ENCODE measurements around the gene MRPS14. TPM values are rescaled to one million over a fixed set of nuclear protein-coding genes. Genes with fewer than 3 reads are reported as not detected.

MRPS14 gene
- total RNA-seq, 4 donors from 2014 or later, result 12.0 to 21.5 (median 15.8) TPM

DNA sequence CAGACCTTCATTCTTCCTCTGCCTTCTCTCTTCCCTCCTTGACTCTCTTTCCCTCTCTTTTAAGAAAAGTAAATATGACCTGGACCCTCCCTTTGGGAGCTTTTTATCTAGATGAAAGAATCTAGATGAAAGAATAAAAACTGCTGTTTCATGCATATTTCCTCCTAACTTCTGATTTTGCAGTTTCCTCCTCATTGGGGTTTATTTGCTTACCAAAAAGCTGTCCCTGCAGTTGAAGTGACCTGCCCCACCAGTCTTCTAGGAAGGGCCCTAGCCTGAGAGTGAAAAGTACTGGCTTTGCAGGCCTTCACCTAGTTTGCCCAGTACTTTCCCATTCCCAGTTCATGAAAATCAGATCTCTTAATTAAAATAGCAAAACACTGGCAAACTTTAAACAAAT is 51.8 kb downstream of the MRPS14 start:
- Histone ChIP-seq H3K4me1 (peaks cover 0 to 13% (median 1%) of the 10 kb centered on the region in 4 donors), H3K36me3 (peaks cover 0 to 9% (median 0%) of the 10 kb centered on the region in 3 donors), H3K4me3 (no peak overlapping the region), H3K27me3 (no peaks in the 10 kb centered on the region), H3K27ac (peak overlapping the region in 2 of 4 donors; percentile 2 to 53), H3K9me3 (no peaks in the 10 kb centered on the region)
- DNase-seq, result no peak
- TF ChIP-seq POLR2A (IDR thresholded peaks at IDR 0.05), result no peak
- TF ChIP-seq, protein P1, sequence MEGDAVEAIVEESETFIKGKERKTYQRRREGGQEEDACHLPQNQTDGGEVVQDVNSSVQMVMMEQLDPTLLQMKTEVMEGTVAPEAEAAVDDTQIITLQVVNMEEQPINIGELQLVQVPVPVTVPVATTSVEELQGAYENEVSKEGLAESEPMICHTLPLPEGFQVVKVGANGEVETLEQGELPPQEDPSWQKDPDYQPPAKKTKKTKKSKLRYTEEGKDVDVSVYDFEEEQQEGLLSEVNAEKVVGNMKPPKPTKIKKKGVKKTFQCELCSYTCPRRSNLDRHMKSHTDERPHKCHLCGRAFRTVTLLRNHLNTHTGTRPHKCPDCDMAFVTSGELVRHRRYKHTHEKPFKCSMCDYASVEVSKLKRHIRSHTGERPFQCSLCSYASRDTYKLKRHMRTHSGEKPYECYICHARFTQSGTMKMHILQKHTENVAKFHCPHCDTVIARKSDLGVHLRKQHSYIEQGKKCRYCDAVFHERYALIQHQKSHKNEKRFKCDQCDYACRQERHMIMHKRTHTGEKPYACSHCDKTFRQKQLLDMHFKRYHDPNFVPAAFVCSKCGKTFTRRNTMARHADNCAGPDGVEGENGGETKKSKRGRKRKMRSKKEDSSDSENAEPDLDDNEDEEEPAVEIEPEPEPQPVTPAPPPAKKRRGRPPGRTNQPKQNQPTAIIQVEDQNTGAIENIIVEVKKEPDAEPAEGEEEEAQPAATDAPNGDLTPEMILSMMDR (IDR thresholded peaks at IDR 0.05), result no peak

DNA sequence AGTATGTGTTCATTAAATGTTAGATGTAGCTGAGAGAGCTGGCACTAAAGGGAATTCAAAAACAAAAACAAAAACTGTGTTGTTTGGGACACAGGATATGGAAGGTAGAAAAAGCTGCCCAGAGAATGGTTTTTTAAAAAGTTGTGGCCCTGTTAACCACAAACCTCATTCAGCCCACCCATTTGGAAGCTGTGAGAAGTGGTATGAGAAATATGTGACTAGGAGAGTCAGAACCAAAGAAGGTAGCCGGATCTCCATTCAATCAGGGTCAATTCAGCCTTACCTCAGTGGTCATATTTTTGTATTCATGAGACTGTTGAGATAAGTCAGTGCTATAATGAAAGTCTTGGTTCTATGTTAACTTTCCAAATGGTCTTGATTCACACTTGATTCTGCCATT is 53.2 kb downstream of the MRPS14 start:
- TF ChIP-seq POLR2A (IDR thresholded peaks at IDR 0.05), result no peak
- TF ChIP-seq, protein P1 (IDR thresholded peaks at IDR 0.05), result no peak
- Histone ChIP-seq H3K9me3 (no peaks in the 10 kb centered on the region), H3K27ac (peak overlapping the region in 3 of 4 donors; percentile 65 to 73 (median 69)), H3K36me3 (peaks cover 0 to 8% (median 0%) of the 10 kb centered on the region in 3 donors), H3K4me1 (peaks cover 0 to 26% (median 9%) of the 10 kb centered on the region in 4 donors), H3K27me3 (no peaks in the 10 kb centered on the region), H3K4me3 (no peak overlapping the region)
- no peak for DNase-seq

DNA sequence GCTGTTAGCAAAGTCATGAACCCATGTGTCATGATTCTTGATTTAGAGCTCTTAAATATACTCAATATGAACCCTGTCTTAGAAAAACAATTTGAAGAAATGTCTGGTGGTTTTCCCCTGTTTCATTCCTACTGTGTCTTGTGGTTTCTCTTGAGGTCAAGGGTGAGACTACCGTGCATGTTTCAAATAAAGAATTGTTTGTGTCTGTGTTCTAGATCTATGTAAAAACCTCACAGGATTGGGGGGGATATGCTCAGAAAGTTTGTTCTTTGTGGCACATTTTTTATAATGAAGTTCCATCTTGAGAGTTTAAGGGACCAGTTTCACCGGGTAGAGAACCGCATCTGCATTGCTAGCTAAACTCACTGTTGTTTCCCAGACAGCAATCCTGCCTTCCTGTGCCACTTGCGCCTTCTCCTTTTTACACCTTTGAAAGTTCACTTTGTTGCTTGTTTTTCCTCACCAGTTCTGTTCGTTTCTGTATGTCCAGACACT is 54.4 kb downstream of the MRPS14 start:
- Histone ChIP-seq H3K36me3 (no peaks in the 10 kb centered on the region), H3K4me1 (peaks cover 0 to 31% (median 16%) of the 10 kb centered on the region in 4 donors), H3K27me3 (no peaks in the 10 kb centered on the region), H3K4me3 (no peak overlapping the region), H3K27ac (peak overlapping the region; percentile 65 to 73 (median 70)), H3K9me3 (no peaks in the 10 kb centered on the region)
- no peak for DNase-seq
- no peak for TF ChIP-seq POLR2A (IDR thresholded peaks at IDR 0.05)
- TF ChIP-seq, protein P1 (IDR thresholded peaks at IDR 0.05), result no peak

DNA sequence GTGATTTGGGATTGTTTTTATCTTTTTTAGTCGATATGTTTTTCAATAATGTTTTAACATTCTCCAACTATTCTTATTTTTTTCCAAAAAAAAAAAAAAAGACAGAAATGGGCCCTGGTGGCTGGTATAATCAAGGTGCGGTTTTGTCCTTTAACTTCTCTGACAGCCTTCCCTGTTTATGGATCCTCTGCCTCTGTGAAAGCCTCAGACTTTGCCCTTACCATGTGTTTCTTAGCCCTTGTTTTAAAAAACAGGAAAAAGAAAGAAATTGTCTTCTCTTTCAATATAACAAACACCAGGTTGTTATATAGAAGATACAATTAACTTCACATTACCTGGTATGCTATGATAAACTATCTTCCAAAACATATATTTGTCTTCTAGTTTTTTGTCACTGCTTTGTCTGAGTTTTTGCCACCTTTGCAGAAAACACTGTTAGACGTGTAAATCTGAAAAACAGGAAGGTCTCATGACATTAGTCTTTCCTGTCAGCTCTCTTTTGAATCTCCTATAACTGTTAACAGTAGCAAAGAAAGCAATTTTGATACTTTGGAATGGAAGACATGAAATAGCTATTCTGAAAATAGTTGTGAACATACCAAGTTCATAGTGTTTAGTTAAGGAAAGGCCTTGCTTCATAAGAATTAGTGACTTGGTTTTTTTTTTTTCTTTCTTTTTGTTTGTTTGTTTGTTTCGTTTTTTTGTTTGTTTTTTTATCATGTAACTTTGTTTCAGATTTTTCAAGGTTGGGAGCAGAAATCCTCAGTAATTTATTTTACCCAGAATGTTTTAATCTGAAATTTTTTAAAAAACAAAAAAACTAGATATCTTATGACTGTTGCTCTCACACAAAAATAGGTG is 55.1 kb downstream of the MRPS14 start:
- no peaks in the 10 kb centered on the region for H3K27me3 ChIP-seq
- peaks cover 0 to 36% (median 19%) of the 10 kb centered on the region in 4 donors for H3K4me1 ChIP-seq
- H3K27ac ChIP-seq, result peak overlapping the region; percentile 69 to 79 (median 72)
- DNase-seq, result no peak
- TF ChIP-seq POLR2A (IDR thresholded peaks at IDR 0.05), result no peak
- TF ChIP-seq, protein P1 (IDR thresholded peaks at IDR 0.05), result peak in 1 of 6 experiments; percentile 8
- no peaks in the 10 kb centered on the region for H3K9me3 ChIP-seq
- H3K4me3 ChIP-seq, result no peak overlapping the region
- no peaks in the 10 kb centered on the region for H3K36me3 ChIP-seq

DNA sequence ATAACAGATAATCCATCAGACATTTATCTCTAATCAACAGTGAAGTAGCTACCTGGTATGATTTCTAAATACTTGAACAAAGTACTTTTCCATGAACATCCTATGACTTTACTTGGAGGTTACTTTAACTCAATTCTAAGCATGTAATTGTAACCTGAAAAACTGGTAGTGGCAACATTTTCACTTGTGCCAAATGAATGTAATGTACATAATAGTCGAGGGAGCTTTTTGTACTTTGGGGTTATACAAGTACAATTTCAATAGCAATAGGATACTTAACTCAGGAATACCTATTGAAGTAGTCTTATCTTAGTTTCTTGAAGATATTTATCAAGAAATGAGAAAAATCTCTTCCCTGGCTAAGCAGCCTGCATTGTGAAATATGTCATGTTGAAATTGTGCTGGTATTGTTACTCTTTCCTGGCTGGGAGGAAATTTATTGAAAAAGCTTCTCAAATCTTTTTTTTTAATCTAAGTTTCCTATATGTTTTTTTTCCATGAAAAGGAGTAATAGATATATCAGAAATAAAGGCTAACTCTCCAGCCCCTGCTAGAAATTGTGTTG is 57.1 kb downstream of the MRPS14 start:
- H3K4me1 ChIP-seq, result peaks cover 0 to 36% (median 16%) of the 10 kb centered on the region in 4 donors
- peak overlapping the region in 3 of 4 donors; percentile 18 to 30 (median 24) for H3K4me3 ChIP-seq
- H3K9me3 ChIP-seq, result no peaks in the 10 kb centered on the region
- DNase-seq, result no peak
- no peaks in the 10 kb centered on the region for H3K27me3 ChIP-seq
- H3K36me3 ChIP-seq, result no peaks in the 10 kb centered on the region
- TF ChIP-seq POLR2A (IDR thresholded peaks at IDR 0.05), result no peak
- TF ChIP-seq, protein P1 (IDR thresholded peaks at IDR 0.05), result no peak
- peak overlapping the region; percentile 62 to 73 (median 66) for H3K27ac ChIP-seq
